GM23338 (cell line): ENCODE measurements around the gene UNC13A. TPM values are rescaled to one million over a fixed set of nuclear protein-coding genes. Genes with fewer than 3 reads are reported as not detected.

Experiments
- ATAC-seq: fragments of 200-7000 bp; cut with Tn5 transposase; 3 replicates; pipeline ENCODE4 v1.9.1; 2020
- DNase-seq: peaks from one replicate; pipeline ENCODE4 v3.0.0-alpha.2; 2015; ENCODE audit warnings: low spot score
- H2AFZ ChIP-seq: fragments of 200-600 bp; sonication (generic); 2 replicates; pipeline ENCODE4 v1.8.0; 2016; ENCODE audit warnings: antibody characterized with exemption, mild to moderate bottlenecking, moderate library complexity
- H3F3A ChIP-seq: fragments of 200-600 bp; sonication (generic); replicated peaks from 2 replicates; pipeline ENCODE4 v1.8.0; 2017; ENCODE audit warnings: antibody characterized with exemption, mixed run types, low read depth
- H3K27ac ChIP-seq: fragments of 200-600 bp; sonication (generic); 2 replicates; pipeline ENCODE4 v1.6.1; 2016; ENCODE audit warnings: low read depth
- H3K27me3 ChIP-seq: fragments of 200-600 bp; sonication (generic); 2 replicates; pipeline ENCODE4 v1.8.0; 2016; ENCODE audit warnings: mild to moderate bottlenecking, mixed run types, moderate library complexity; ENCODE audit not compliant: insufficient read depth
- H3K36me3 ChIP-seq: fragments of 200-600 bp; sonication (generic); 2 replicates; pipeline ENCODE4 v1.8.0; 2016; ENCODE audit warnings: mild to moderate bottlenecking; ENCODE audit not compliant: insufficient read depth
- H3K4me1 ChIP-seq: fragments of 200-600 bp; sonication (generic); 2 replicates; pipeline ENCODE4 v1.8.0; 2016; ENCODE audit warnings: mild to moderate bottlenecking, moderate library complexity; ENCODE audit not compliant: insufficient read depth
- H3K4me2 ChIP-seq: fragments of 200-600 bp; sonication (generic); 2 replicates; pipeline ENCODE4 v1.7.1; 2017; ENCODE audit warnings: mixed run types
- H3K4me3 ChIP-seq: fragments of 200-600 bp; sonication (generic); 2 replicates; pipeline ENCODE4 v1.6.1; 2016; ENCODE audit warnings: mixed run types
- H3K79me2 ChIP-seq: fragments of 200-600 bp; sonication (generic); replicated peaks from 2 replicates; pipeline ENCODE4 v1.8.0; 2017; ENCODE audit warnings: mild to moderate bottlenecking; ENCODE audit not compliant: insufficient read depth
- H3K9me2 ChIP-seq: fragments of 200-600 bp; sonication (generic); 2 replicates; pipeline ENCODE4 v1.8.0; 2017; ENCODE audit not compliant: insufficient read depth
- H4K20me1 ChIP-seq: fragments of 200-600 bp; sonication (generic); replicated peaks from 2 replicates; pipeline ENCODE4 v1.8.0; 2017; ENCODE audit warnings: mild to moderate bottlenecking; ENCODE audit not compliant: insufficient read depth
- H3K27ac Mint-ChIP-seq: 2 replicates; pipeline ENCODE4 v1.8.0; 2020; ENCODE audit warnings: inconsistent platforms, mild to moderate bottlenecking, moderate library complexity, mixed read lengths
- H3K27me3 Mint-ChIP-seq: 3 replicates; pipeline ENCODE4 v1.8.0; 2022; ENCODE audit warnings: low read depth, mild to moderate bottlenecking, moderate library complexity, mixed read lengths, inconsistent platforms; ENCODE audit not compliant: insufficient read depth, poor library complexity
- H3K36me3 Mint-ChIP-seq: 3 replicates; pipeline ENCODE4 v1.8.0; 2021; ENCODE audit warnings: low read depth, mild to moderate bottlenecking, inconsistent platforms, moderate library complexity, mixed read lengths
- H3K4me1 Mint-ChIP-seq: 3 replicates; pipeline ENCODE4 v1.8.0; 2020; ENCODE audit warnings: mild to moderate bottlenecking, inconsistent platforms, mixed read lengths
- H3K4me3 Mint-ChIP-seq: 3 replicates; pipeline ENCODE4 v1.8.0; 2021; ENCODE audit warnings: moderate library complexity, mild to moderate bottlenecking, inconsistent platforms, mixed read lengths
- H3K9me3 Mint-ChIP-seq: 3 replicates; pipeline ENCODE4 v1.8.0; 2020; ENCODE audit warnings: moderate library complexity, mild to moderate bottlenecking, inconsistent platforms, mixed read lengths
- ETS1 ChIP-seq: IDR thresholded peaks from 2 replicates; pipeline ENCODE4 v1.6.1; 2016; ENCODE audit warnings: antibody characterized with exemption
- EZH2 ChIP-seq: fragments of 200-600 bp; sonication (generic); IDR thresholded peaks from one replicate; pipeline ENCODE4 v1.8.0; 2017; ENCODE audit warnings: antibody characterized with exemption, mild to moderate bottlenecking, low read depth; ENCODE audit not compliant: unreplicated experiment
- POLR2AphosphoS5 ChIP-seq: IDR thresholded peaks from 2 replicates; pipeline ENCODE4 v1.6.1; 2016; ENCODE audit warnings: antibody characterized with exemption, low read depth
- REST ChIP-seq: IDR thresholded peaks from one replicate; pipeline ENCODE4 v1.6.1; 2018; ENCODE audit warnings: antibody characterized with exemption; ENCODE audit not compliant: unreplicated experiment
- ZNF462 ChIP-seq: fragments of 250-450 bp; sonication (Bioruptor Pico); IDR thresholded peaks from 2 replicates; pipeline ENCODE4 v1.5.0; 2020; ENCODE audit warnings: mild to moderate bottlenecking, moderate library complexity
- polyA plus RNA-seq: library from polyadenylated mRNA; unstranded; fragments of >200 nt; fragmentation: Nextera tagmentation; extraction: Ambion mirVana; gene quantifications from 2 replicates; pipeline ENCODE4 v1.2.1, GENCODE V29; 2016
- total RNA-seq: library from RNA; depleted of rRNA; stranded (reverse); fragments of >200 nt; shearing (Covaris generic); gene quantifications from 2 replicates; pipeline ENCODE4 v1.2.3, GENCODE V29; 2014

UNC13A gene
- total and polyA plus RNA-seq, 2 experiments from 2014 or later, result 9.5 to 30.4 TPM

- H3K36me3 Mint-ChIP-seq, result peaks cover 53% of the 10 kb centered on the region
Observed at GRCh38 chr19:17724655-17725054, 36.5 kb upstream of the UNC13A start.

More at GRCh38 chr19:17724655-17725054, 36.5 kb upstream of the UNC13A start:
- Histone ChIP-seq H3K4me2 (no peak overlapping the region), H3K27me3 (no peaks in the 10 kb centered on the region), H3K4me3 (no peak overlapping the region), H3F3A (no peaks in the 10 kb centered on the region), H3K9me2 (no peaks in the 10 kb centered on the region), H4K20me1 (peaks cover 37% of the 10 kb centered on the region), H3K4me1 (peaks cover 10% of the 10 kb centered on the region; the same call in 1 of the 2 replicates), H2AFZ (no peak overlapping the region), H3K27ac (no peak overlapping the region), H3K36me3 (peaks cover 12% of the 10 kb centered on the region; the same call in 1 of the 2 replicates), H3K79me2 (peaks cover 48% of the 10 kb centered on the region)
- peaks cover 11% of the 10 kb centered on the region for H3K27me3 Mint-ChIP-seq
- H3K27ac Mint-ChIP-seq, result no peak overlapping the region
- DNase-seq (no peak), ATAC-seq (no peak)
- H3K4me1 Mint-ChIP-seq, result peaks cover 16% of the 10 kb centered on the region
- no peak overlapping the region for H3K4me3 Mint-ChIP-seq
- no peaks in the 10 kb centered on the region for H3K9me3 Mint-ChIP-seq
- TF ChIP-seq ETS1, result no peak
- TF ChIP-seq REST, result no peak
- TF ChIP-seq ZNF462, result no peak
- TF ChIP-seq EZH2, result no peak
- no peak for TF ChIP-seq POLR2AphosphoS5
